ENCODE data around the gene F2R.
"Not testable (repeated sequence)": the region's sequence is repeated elsewhere in the genome, so short reads cannot be mapped to it uniquely, and the experiment has no call there.

The F2R gene

GRCh38 chr5:76718880-76719279 lies 3.0 kb downstream of the F2R start:
- DNase-seq (ENCODE audit: low read depth, low spot score): no peak

DNA sequence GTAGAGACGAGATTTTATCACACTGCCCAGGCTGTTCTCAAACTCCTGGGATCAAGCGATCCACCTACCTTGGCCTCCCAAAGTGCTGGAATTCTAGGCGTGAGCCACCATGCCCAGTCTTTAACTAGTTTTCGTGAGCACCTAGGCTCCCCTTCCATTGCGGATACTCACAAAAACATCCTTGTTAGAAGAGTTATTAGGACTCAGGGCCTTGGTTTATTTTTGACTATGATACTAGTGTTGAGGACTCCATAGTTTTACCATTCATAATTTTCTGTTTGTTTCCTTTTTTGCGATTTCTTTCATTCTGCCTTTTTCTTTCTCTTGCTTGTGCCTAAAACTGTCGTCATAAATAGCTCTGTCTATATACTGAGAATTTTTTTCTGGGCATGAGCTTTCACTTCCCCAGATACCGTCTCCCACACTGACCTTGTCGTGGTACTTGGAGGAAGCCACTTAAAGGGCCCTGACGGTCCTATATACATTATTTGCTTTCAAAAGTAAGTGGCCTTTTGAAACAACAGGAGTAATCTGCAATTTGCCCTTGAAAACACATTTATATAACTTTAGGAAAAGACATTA lies 5.2 kb downstream of the F2R start:
- DNase-seq (ENCODE audit: low read depth, low spot score): no peak

DNA sequence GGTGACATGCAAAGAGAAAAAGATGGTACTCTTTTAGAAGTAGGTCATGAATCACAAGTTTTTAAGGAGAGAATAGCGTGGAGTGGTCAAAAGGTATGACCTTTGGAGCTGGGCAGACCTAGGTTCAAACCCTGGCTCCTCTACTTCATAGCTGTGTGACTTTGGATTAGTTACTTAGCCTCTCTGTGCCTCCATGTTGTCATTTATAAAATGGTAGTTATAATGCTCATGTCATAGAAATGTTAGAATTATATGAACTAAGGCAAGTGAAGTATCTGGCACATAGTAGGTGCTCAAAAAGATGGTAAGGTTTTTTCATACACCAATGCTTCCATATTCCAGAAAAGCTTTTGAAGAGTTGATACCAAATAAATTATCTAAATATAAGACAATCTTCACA lies 7.3 kb downstream of the F2R start:
- no peak for DNase-seq (ENCODE audit: low read depth, low spot score)

- no peak for DNase-seq (ENCODE audit: low read depth, low spot score)
These were observed 8.0 kb downstream of the F2R start for GRCh38 chr5:76723906-76724305.

- DNase-seq (ENCODE audit: low read depth, low spot score): peak; percentile 88
These were observed 8.9 kb downstream of the F2R start for GRCh38 chr5:76724871-76725270.

GRCh38 chr5:76728965-76729364 lies 13.0 kb downstream of the F2R start:
- no peak for DNase-seq (ENCODE audit: low read depth, low spot score)

- DNase-seq (ENCODE audit: low read depth, low spot score): no peak
These were observed 13.7 kb downstream of the F2R start for GRCh38 chr5:76729373-76730290.

DNA sequence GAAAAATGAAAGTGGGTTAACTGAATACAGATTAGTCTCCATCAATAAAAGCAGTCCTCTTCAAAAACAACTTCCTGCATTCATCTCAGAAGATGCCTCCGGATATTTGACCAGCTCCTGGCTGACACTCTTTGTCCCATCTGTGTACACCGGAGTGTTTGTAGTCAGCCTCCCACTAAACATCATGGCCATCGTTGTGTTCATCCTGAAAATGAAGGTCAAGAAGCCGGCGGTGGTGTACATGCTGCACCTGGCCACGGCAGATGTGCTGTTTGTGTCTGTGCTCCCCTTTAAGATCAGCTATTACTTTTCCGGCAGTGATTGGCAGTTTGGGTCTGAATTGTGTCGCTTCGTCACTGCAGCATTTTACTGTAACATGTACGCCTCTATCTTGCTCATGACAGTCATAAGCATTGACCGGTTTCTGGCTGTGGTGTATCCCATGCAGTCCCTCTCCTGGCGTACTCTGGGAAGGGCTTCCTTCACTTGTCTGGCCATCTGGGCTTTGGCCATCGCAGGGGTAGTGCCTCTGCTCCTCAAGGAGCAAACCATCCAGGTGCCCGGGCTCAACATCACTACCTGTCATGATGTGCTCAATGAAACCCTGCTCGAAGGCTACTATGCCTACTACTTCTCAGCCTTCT lies 16.6 kb downstream of the F2R start:
- DNase-seq (ENCODE audit: low read depth, low spot score): no peak

DNA sequence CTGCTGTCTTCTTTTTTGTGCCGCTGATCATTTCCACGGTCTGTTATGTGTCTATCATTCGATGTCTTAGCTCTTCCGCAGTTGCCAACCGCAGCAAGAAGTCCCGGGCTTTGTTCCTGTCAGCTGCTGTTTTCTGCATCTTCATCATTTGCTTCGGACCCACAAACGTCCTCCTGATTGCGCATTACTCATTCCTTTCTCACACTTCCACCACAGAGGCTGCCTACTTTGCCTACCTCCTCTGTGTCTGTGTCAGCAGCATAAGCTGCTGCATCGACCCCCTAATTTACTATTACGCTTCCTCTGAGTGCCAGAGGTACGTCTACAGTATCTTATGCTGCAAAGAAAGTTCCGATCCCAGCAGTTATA lies 17.1 kb downstream of the F2R start:
- DNase-seq (ENCODE audit: low read depth, low spot score): no peak

DNA sequence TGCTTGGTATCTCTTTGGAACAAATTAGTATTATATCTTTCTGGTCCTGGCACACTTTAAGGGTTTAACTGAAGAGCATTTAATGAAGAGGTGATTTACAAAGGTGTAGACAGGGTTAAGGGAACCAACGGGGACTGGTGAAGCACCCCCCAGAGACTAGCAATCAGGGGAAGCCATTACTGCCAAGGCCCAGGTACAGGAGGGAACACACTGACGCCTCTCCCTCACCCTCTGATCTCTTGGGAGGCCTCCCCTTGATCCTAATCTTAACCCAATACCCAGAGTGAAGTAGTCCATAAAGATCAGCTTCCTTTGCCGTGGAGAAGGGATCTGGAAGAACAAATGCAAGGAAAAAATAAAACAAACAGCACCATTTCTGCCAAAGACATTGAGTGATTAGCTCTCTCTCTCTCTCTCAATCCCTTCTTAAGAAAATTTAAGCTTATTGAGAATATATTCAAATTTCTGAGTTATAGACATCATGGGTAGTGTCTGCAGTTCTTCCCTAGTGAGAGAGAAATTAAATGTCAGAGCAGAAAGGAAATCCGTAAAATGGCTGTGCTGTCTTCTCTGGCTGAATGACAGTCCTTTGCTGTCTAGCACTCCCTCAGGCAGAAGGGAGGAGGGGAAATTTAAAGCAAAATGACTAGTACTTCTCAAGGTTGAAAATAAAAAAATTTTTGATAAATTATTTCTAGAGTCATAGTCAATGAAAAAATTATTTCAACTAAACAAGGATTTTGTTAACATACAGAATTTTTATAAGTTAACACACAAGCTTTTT lies 20.0 kb downstream of the F2R start:
- DNase-seq (ENCODE audit: low read depth, low spot score): no peak

DNA sequence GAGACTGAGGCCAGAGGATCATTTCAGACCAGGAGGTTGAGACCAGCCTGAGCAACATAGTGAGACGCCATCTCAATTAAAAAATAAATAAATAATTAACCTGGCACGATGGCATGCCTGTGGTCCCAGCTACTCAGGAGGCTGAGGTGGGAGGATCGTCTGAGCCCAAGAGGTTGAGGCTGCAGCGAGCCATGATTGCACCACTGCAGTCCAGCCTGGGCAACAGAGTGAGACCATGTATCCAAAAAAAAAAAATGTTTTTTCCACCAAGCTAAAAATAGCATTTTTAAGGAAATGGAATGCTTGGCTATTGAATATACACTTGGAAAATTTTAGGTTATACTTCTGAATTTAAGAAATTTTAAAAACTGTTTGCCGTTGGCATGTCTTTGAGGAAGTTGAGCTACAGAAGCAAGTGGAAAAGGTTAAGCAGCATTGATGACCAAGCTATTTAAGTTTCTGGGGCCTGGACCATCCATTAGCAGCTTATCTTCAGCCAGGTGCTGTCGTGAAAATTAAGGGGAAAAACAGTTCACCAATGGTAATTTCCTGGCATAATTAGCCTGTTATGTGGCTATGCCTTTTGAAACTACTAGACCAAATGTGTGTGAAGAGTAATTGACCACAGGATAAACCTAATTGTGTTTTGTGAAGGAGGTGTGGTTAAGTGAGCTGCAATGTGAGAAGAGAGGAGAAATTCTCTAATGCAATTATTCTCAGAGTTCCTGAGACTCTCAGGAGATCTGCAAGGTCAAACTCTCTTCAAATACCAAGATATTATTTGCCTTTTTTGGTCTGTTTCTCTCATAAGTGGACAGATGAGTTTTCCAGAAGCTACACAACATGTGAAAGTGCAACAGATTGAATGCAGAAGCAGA lies 21.0 kb downstream of the F2R start:
- DNase-seq (ENCODE audit: low read depth, low spot score): peak; percentile 36

- no peak for DNase-seq (ENCODE audit: low read depth, low spot score)
These were observed 21.9 kb downstream of the F2R start for GRCh38 chr5:76737846-76738245.

- DNase-seq (ENCODE audit: low read depth, low spot score): not testable (repeated sequence)
These were observed 25.6 kb downstream of the F2R start for GRCh38 chr5:76741506-76741905.

GRCh38 chr5:76742583-76742982 lies 26.7 kb downstream of the F2R start:
- DNase-seq (ENCODE audit: low read depth, low spot score): peak; percentile 34

GRCh38 chr5:76744632-76745031 lies 28.7 kb downstream of the F2R start:
- DNase-seq (ENCODE audit: low read depth, low spot score): no peak

DNA sequence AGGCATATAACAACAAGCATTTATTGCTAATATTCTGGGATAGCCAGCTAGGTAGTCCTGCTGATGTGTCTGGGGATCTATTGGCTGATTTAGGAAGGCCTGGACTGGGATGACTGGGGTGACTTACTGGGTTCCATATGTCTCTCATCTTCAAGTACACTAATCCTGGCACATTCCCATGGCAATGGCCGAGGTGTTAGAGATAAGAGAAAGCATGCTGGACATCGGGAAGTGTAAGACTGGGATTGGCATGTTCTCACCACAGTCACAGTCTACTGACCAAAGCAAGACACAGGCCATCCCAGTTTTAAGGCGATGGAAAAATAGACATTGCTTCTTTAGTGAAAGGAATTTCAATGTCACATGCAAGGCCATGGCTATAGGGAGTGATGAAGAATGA lies 29.7 kb downstream of the F2R start:
- DNase-seq (ENCODE audit: low read depth, low spot score): no peak

DNA sequence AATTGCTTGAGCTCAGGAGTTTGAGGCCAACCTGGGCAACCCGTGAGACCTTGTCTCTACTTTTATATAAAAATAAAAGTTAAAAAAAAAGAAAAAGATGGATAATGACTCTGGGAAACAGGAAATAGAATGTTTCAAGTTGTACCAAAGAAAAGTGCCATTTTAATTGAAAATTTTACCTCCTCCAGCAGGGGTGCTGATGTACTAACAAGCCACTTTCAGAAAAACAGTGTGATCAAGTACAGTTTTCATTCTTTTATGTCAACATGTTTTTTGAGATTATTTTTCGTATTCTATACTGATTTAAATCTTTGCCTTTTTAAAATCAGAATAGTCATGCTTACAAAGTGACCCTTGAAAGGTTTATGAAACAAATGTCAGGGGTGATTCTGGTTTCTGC lies 30.8 kb downstream of the F2R start:
- no peak for DNase-seq (ENCODE audit: low read depth, low spot score)

- no peak for DNase-seq (ENCODE audit: low read depth, low spot score)
These were observed 31.8 kb downstream of the F2R start for GRCh38 chr5:76747706-76748105.

GRCh38 chr5:76751291-76751690 lies 35.4 kb downstream of the F2R start:
- no peak for DNase-seq (ENCODE audit: low read depth, low spot score)

DNA sequence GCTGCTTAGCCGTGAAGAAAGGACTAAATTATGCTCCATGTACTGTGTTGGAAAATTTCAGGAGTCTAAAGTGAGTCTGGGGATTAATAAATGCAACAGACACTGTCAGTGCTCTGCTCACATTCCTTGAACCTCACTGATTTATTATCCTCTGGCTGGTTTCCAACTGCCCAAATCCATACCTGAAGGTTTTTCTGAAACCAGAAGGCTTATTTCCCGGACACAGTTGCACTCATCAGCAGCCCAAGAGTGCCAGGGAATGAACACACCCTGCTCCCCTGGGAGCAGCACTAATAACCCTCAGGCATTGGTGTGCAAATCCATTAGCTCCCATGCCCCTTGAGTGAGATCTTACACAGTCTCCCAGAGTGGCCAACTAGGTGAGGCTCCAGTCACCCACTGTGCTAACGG lies 38.7 kb downstream of the F2R start:
- DNase-seq (ENCODE audit: low read depth, low spot score): no peak

Measured in astrocyte of the hippocampus (primary cell).